ENCODE results near the gene GIMAP8.
"Not testable (repeated sequence)": the region's sequence is repeated elsewhere in the genome, so short reads cannot be mapped to it uniquely, and the experiment has no call there.

GIMAP8 gene

DNA sequence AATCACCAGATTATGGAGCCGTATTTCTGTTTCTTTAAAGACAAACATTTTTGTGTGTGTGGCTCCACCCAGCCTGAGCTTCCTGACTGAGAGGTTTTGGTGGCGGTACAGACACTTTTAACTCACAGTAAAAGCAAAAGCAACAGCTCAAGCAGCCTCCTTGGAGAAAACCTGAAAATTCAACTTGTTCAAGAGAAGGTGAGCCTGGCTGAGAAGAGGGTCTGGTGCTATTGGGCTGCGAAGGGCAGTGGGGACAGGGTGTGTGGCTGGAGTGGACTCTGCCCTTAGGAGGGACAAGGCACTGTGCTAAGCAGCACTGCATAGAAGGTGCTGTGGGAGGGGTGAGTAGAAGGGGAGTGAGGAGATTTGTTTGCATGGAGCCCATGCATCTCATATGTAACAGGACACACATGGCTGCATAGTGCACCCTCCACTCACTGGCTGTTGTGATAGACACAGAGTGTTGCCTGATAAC lies 64.4 kb downstream of the GIMAP8 start, which contains the start of gene GIMAP7:
GIMAP7 (plus strand) TSS at position 125 of the 475 bp plus-strand sequence. CDS start 5,103 bp downstream, outside the sequence.
- DNase-seq (ENCODE audit: low read depth), result no peak

DNA sequence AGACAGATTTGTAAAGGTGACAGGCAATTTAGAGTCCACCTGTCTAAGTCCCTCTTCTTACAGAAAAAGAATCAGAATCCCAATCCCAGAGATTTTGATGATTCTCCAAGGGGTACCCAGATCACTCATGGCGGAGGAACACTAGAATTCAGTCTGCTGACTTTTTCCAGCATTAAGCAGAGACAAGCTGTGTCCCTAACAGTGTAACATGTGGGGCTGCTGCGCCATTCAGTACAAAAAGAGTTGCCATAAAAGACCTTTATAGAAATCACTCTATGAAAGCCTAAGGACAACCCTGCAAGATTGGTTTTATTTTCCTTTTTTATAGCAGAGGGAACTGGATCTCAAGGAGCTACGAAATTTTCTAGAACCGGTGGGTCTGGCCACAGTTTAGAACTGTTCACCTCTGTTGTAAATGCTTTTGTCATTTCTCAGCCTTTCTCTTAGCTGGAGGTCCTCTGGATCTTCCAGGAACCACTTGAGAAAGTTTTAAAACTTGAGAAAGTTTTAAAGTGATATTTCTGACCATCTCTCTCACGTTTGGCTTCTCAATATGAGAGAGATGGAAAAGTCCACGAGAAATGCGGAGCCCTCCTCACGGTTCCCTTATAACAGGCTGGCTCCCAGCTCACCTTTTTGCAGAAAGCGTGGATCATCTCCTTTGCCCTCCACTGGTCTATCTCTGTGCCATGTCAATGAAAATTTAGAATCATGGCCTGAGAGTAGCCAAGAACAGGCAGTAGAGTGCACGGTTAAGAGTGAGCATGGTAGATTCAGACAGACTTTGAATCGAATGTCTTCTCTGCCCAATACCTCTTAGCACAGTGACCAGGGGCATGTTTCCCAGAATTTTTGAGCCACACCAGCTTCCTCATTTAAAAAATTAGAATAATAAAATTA lies 65.1 kb downstream of the GIMAP8 start:
- no peak for DNase-seq (ENCODE audit: low read depth)

DNA sequence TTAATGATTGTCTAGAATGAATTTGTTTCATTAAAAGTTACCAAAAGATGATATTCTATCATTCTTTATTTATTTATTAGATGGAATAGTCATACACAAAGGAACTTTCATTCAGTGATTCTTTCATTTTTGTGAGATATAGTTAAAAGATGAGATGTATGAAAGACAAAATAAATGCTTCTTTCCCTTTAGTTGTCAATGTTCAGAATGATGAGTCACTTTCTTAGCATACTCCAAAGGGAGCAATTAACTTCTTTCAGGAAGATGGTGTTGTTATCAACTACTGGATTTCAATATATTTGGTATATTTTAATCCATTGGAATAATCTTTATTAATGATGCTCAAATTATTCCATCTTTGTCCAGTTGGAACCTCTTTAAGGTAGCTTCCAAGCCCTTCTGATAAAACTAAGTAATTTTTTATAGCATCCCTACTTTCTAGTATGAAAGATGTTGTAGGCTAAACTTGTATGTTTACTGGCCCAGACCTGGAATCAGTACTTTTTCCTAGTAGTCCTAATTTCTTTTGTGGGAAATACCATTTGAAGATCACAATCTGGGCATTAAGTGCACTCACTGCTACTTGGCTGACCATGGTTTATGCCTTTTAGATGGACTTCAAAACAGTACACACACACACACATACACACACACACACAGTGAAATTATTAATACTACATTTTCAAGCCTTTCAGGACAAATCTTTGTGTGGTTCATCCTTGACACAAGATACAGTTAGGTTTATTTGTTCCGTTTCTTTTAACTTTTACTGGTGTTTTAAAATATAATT lies 66.7 kb downstream of the GIMAP8 start:
- DNase-seq (ENCODE audit: low read depth), result no peak

GRCh38 chr7:150519310-150519709 lies 68.9 kb downstream of the GIMAP8 start:
- DNase-seq (ENCODE audit: low read depth), result no peak

DNA sequence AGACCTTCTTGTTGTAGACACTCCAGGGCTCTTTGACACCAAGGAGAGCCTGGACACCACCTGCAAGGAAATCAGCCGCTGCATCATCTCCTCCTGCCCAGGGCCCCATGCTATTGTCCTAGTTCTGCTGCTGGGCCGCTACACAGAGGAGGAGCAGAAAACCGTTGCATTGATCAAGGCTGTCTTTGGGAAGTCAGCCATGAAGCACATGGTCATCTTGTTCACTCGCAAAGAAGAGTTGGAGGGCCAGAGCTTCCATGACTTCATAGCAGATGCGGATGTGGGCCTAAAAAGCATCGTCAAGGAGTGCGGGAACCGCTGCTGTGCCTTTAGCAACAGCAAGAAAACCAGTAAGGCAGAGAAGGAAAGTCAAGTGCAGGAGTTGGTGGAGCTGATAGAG lies 69.7 kb downstream of the GIMAP8 start:
- no peak for DNase-seq (ENCODE audit: low read depth)

DNA sequence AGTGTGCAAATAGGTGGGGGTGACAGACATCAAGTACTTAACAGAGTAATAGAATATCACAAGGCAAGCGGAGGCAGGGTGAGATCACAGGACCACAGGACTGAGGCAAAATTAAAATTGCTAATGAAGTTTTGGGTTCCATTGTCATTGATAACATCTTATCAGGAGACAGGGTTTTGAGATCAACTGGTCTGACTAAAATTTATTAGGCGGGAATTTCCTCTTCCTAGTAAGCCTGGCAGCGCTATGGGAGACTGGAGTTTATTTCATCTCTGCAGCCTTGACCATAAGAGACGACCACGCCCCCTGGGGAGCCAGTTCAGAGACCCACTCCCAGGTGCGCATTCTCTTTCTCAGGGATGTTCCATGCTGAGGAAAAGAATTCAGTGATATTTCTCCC lies 72.5 kb downstream of the GIMAP8 start:
- not testable (repeated sequence) for DNase-seq (ENCODE audit: low read depth)

DNA sequence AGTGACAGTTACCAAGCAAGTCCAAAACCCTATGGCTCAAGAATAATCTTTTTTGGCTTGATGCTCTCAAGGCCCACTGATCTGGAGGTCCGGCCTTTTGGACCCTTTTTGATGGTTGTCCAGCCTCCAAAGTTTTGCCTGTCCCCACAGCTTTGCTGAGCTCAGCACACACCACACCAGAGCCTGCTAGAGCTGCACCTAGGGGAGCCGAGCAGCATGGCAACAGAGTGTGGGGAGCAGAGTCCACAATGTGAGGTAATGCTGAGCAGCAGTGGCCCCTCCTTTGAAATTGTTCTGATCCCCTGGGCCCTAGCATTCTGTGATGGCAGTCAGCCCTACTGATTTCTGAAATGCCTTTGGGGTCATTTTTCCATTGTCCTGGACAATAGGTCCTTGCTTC lies 73.6 kb downstream of the GIMAP8 start:
- DNase-seq (ENCODE audit: low read depth), result no peak
